ENCODE data around the gene ARFIP2. TPM values are rescaled to one million over a fixed set of nuclear protein-coding genes. Genes with fewer than 3 reads are reported as not detected.
A peak's percentile ranks its signal among the peaks of the same experiment; 100 is the strongest.

ARFIP2 gene
- total RNA-seq, 3 donors from 2014 or later: 40.0 to 129 (median 121) TPM

DNA sequence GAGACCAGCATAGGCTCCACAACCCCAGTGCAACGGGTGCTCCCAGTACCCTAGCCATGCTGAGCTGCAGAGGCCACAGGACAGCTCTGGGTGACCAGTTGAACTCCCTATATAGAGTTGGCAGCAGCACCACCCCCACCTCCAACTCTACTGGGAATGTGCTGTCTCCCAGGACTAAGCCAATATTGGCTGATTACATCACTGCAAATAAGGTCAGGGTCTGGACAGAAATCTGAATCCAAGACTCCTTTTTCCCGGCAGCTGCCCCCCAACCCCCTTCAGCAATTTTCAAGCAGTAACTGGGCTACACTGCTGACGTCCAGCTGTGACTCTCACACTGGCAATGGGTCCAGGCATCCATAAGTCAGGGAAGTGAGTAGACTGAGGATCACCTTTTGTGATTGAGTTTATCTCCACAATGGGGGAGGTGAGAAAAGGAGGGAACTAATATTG lies 40.2 kb downstream of the ARFIP2 start, which contains the start of gene HPX:
Gene HPX, minus strand, starts transcription at position 82 of the 453 bp plus-strand sequence. Its CDS starts 24 bp downstream, at position 58.
- H3K4me3 ChIP-seq: no peak within 1 kb of the TSS
- DNase-seq (ENCODE audit: low spot score in 2 of 2): no peak
- TF ChIP-seq, protein P1, sequence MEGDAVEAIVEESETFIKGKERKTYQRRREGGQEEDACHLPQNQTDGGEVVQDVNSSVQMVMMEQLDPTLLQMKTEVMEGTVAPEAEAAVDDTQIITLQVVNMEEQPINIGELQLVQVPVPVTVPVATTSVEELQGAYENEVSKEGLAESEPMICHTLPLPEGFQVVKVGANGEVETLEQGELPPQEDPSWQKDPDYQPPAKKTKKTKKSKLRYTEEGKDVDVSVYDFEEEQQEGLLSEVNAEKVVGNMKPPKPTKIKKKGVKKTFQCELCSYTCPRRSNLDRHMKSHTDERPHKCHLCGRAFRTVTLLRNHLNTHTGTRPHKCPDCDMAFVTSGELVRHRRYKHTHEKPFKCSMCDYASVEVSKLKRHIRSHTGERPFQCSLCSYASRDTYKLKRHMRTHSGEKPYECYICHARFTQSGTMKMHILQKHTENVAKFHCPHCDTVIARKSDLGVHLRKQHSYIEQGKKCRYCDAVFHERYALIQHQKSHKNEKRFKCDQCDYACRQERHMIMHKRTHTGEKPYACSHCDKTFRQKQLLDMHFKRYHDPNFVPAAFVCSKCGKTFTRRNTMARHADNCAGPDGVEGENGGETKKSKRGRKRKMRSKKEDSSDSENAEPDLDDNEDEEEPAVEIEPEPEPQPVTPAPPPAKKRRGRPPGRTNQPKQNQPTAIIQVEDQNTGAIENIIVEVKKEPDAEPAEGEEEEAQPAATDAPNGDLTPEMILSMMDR (IDR thresholded peaks at IDR 0.05): no peak
- no peak for TF ChIP-seq POLR2A (IDR thresholded peaks at IDR 0.05)
- no peak for TF ChIP-seq POLR2AphosphoS5 (IDR thresholded peaks at IDR 0.05)
- no peaks in the 10 kb centered on the region for H3K9me3 ChIP-seq
- H3K4me1 ChIP-seq: no peaks in the 10 kb centered on the region
- intact Hi-C loops (cut with DNase I; ENCODE audit: low total_unique reads): no loop called here
- H3K36me3 ChIP-seq: no peaks in the 10 kb centered on the region
- no peaks in the 10 kb centered on the region for H3K27me3 ChIP-seq
- H3K27ac ChIP-seq: no peak within 1 kb of the TSS

DNA sequence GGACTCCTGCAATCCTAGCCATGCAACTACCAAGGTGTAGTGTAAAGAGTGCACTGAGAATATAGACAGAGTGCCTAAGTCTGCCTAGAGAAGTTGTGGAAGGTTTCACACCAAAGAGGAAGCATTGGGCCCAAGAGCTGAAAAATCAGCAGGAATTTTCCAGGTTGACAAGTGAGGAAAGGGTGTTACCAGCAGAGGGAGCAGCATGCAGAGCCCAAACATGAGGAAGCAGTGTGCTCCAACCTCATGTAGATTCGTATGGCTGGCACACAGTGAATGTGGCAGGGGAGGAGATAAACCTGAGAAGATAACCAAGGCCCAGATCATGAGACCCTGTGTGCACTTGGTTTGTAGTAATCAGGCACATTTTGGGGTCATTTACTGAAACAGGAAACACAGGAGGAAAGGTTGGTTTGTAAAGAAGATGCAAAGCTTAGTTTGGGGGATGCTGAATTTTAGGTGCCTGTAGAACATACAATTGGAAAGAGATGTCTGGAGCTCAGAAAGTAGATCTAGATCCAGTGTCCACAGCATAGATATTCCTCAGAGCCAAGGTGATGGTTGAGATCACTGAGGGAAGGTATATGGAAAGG lies 42.1 kb downstream of the ARFIP2 start:
- Histone ChIP-seq H3K36me3 (no peaks in the 10 kb centered on the region), H3K27me3 (no peaks in the 10 kb centered on the region), H3K4me3 (no peak overlapping the region), H3K27ac (no peak overlapping the region), H3K9me3 (no peaks in the 10 kb centered on the region), H3K4me1 (no peaks in the 10 kb centered on the region)
- no peak for DNase-seq (ENCODE audit: low spot score in 2 of 2)
- intact Hi-C loops (cut with DNase I; ENCODE audit: low total_unique reads): loop anchor here (10.0 kb wide), 1 partner anchor 54 kb away; no protein-coding TSS in a partner anchor
- TF ChIP-seq, protein P1 (IDR thresholded peaks at IDR 0.05): peak in 2 of 3 donors; percentile 42 to 62
- TF ChIP-seq POLR2A (IDR thresholded peaks at IDR 0.05): no peak

DNA sequence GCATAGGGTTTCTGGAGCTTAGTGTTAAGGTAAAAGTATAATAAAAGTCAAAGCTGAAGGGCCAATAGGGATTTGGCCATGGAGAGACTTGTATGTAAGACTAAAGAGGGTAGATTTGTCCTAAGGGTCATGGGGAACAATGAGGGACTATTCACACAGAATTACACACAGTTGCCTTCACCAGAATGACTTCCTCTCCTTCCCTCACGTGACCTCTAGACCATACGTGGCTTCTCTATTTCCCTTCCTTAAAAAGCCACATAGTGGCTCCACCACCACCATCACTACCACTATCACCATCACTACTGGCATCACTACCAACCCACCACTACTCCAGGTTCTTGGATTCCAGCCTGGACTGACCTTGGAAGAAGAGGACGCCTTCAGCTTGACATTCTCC lies 43.1 kb downstream of the ARFIP2 start:
- no peak overlapping the region for H3K27ac ChIP-seq
- no peak for DNase-seq (ENCODE audit: low spot score in 2 of 2)
- no peaks in the 10 kb centered on the region for H3K36me3 ChIP-seq
- H3K27me3 ChIP-seq: no peaks in the 10 kb centered on the region
- H3K9me3 ChIP-seq: no peaks in the 10 kb centered on the region
- no peaks in the 10 kb centered on the region for H3K4me1 ChIP-seq
- intact Hi-C loops (cut with DNase I; ENCODE audit: low total_unique reads): loop anchor here (10.0 kb wide), 1 partner anchor 53 kb away; no protein-coding TSS in a partner anchor
- no peak overlapping the region for H3K4me3 ChIP-seq
- TF ChIP-seq, protein P1 (IDR thresholded peaks at IDR 0.05): no peak
- TF ChIP-seq POLR2AphosphoS5 (IDR thresholded peaks at IDR 0.05): no peak
- TF ChIP-seq POLR2A (IDR thresholded peaks at IDR 0.05): no peak

DNA sequence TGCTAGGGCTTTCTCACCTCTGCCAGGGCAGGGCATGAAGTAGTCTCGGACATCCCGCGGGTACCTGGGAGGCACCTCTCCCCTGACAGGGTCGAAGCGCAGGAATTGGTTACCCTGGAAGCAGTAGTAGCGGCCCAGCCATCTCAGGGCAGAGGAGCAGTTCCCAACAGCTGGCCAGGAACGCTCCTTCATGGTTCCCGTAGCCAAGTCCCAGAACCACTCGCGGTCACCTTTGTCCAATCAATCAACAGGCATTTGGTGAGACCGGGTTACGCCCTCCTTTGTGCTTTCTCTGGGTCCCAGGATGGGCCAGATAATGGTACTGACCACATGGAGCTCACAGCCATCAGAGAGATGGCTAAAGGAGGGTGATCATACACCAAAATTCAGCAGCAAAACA lies 43.7 kb downstream of the ARFIP2 start:
- no peak overlapping the region for H3K4me3 ChIP-seq
- H3K9me3 ChIP-seq: no peaks in the 10 kb centered on the region
- no peak for DNase-seq (ENCODE audit: low spot score in 2 of 2)
- no peaks in the 10 kb centered on the region for H3K4me1 ChIP-seq
- no peak overlapping the region for H3K27ac ChIP-seq
- H3K36me3 ChIP-seq: no peaks in the 10 kb centered on the region
- intact Hi-C loops (cut with DNase I; ENCODE audit: low total_unique reads): loop anchor here (10.0 kb wide), 1 partner anchor 53 kb away; no protein-coding TSS in a partner anchor
- H3K27me3 ChIP-seq: no peaks in the 10 kb centered on the region
- TF ChIP-seq, protein P1 (IDR thresholded peaks at IDR 0.05): no peak
- TF ChIP-seq POLR2A (IDR thresholded peaks at IDR 0.05) (no peak), POLR2AphosphoS5 (IDR thresholded peaks at IDR 0.05) (no peak)

DNA sequence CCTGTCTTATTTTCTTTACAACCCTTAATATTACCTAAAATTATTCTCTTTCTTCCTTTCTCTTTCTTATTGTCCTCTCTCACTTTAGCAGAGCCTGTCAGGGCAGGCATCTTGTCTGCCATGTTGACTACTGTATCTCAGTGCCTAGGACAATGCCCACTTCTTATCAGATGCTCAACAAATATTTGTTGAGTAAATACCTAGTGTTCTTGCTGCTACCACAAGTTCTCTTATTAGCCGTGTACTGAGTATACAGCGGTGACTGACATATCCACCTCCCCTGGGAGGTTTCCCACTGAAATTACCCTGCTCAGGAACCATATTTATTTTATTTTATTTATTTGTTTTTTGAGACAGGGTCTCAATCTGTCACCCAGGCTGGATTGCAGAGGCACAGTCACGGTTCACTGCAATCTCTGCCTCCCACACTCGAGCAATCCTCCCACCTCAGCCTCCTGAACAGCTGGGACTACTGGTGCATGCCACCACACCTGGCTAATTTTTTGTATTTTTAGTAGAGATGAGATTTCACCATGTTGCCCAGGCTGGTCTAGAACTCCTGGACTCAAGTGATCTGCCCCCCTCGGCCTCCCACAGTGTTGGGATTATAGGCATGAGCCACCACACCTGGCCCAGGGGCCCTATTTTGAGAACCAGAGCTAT lies 47.0 kb downstream of the ARFIP2 start:
- no peaks in the 10 kb centered on the region for H3K4me1 ChIP-seq
- no peaks in the 10 kb centered on the region for H3K9me3 ChIP-seq
- H3K36me3 ChIP-seq: no peaks in the 10 kb centered on the region
- intact Hi-C loops (cut with DNase I; ENCODE audit: low total_unique reads): loop anchor here (10.0 kb wide), 1 partner anchor 49 kb away; no protein-coding TSS in a partner anchor
- no peak for TF ChIP-seq POLR2A (IDR thresholded peaks at IDR 0.05)
- no peak for DNase-seq (ENCODE audit: low spot score in 2 of 2)
- H3K27me3 ChIP-seq: no peaks in the 10 kb centered on the region
- no peak overlapping the region for H3K27ac ChIP-seq
- no peak overlapping the region for H3K4me3 ChIP-seq

All from breast epithelium (tissue), 4 donors.